22Rv1 (cell line): ENCODE measurements around the gene POLN.

Experiments
- H3K27ac ChIP-seq: fragments of 450-650 bp; 2 replicates; pipeline ENCODE4 v1.5.1; 2017
- ZFX ChIP-seq: fragments of 450-650 bp; IDR thresholded peaks from 2 replicates; pipeline ENCODE4 v1.6.1; 2017; ENCODE audit warnings: antibody characterized with exemption, borderline replicate concordance
- TF ChIP-seq, protein P1 (sequence below): fragments of 450-650 bp; IDR thresholded peaks from 2 replicates; pipeline ENCODE4 v1.5.1; 2017; ENCODE audit warnings: mild to moderate bottlenecking

POLN gene

DNA sequence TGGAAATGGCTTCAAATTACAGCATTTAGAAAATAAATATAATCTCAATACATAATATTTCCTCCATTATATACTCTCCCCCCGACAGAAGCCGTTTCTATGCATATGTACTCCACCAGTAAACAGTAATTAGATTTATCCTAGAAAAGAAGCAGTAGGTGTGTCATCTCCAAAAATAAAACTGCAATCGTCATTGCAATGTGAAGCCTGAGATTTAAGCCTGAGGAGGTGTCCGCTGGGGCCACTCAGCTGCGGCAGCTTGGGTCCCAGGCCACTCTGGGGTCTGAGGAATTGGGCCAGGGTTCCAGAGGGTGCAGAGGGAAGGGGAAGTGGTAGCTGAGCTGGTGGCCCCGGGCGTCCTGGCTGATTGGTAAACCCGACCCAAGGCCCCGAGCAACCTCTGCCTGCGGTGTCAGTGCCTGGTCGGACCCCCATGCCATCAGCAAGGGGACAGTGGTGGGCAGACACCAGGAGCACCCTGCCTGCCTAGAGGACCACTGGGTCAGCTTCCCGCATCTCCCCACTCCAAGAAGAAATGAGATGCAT is 27.8 kb upstream of the POLN start:
- no peak for TF ChIP-seq ZFX
- TF ChIP-seq, protein P1, sequence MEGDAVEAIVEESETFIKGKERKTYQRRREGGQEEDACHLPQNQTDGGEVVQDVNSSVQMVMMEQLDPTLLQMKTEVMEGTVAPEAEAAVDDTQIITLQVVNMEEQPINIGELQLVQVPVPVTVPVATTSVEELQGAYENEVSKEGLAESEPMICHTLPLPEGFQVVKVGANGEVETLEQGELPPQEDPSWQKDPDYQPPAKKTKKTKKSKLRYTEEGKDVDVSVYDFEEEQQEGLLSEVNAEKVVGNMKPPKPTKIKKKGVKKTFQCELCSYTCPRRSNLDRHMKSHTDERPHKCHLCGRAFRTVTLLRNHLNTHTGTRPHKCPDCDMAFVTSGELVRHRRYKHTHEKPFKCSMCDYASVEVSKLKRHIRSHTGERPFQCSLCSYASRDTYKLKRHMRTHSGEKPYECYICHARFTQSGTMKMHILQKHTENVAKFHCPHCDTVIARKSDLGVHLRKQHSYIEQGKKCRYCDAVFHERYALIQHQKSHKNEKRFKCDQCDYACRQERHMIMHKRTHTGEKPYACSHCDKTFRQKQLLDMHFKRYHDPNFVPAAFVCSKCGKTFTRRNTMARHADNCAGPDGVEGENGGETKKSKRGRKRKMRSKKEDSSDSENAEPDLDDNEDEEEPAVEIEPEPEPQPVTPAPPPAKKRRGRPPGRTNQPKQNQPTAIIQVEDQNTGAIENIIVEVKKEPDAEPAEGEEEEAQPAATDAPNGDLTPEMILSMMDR = no peak
- H3K27ac ChIP-seq = no peak overlapping the region

DNA sequence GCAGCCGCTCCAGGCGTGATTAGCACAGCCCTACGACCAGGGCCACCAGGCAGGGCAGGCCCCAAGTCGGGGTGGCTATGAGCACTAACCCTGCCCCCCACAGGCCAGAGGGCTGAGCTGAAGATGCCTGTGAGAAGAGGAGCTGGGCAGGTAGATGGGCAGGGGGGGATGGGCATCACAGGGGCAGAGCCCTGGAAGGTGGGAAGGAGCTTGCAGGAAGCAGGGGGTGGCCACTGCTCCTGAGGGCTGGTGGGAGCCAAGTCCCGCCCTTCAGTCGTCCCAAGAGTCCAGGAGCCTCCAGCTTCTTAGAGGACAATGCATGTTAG is 27.2 kb upstream of the POLN start:
- no peak overlapping the region for H3K27ac ChIP-seq
- TF ChIP-seq, protein P1 = no peak
- no peak for TF ChIP-seq ZFX

DNA sequence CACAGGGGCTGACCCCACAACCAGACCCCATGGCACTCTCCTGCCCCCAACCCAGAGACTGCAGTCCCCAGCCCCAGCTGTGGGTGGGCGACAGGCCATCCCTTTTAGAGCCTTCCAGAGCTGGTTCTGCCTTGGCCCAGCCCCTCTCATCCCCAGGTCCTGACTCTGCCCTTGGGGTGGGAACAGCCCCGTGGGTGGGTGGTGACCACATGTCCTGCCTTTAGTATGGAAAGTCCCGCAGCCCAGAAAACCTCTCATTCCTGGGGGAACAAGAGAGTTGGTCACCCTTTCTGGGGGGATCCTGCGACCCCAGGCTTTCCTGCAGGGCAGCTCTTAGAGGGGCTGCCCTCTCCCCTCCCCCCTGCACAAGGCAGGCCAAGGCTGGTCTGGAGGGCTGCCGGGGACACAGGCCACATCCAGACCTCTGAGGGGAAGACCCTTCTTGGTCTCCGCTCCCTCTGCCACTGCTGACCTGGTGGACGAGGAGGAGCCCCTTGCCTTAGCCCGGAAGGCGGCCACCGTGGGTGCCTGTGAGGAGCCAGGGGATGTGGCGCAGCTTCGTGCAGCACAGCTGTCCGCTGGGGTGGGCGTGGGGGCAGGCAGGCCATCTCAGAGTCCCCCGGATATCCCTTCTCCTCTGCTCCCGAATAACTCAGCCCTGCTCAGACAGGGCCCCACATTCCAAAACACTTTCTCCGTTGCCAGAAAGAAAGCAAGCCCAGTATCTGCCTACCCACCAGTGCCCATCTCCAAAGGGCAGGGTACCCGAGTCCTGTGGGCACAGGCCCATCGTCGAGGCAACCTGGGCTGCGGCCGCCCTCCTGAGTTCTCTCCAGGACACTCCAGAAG is 26.7 kb upstream of the POLN start:
- TF ChIP-seq, protein P1 = no peak
- no peak for TF ChIP-seq ZFX
- H3K27ac ChIP-seq = no peak overlapping the region

DNA sequence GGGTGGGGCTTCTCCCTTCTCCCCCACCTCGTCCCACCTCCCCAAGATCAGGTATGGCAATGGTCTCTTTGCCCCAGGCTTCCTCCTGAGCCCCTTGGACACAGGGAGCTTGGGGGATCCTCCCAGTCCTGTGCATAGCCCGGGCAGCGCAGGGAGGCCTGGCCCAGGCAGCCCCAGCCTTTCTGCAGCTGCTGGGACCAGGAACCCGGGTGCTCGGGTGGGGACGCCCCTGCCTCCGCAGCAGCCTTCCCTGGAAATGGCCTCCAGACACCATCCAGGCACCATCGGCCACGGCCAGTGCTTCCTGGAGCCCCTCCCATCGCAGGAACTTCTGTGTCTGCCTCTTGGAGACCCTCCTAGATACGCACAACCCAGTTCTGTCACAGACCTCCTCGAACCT is 25.9 kb upstream of the POLN start:
- TF ChIP-seq, protein P1 = no peak
- no peak for TF ChIP-seq ZFX
- H3K27ac ChIP-seq = no peak overlapping the region

DNA sequence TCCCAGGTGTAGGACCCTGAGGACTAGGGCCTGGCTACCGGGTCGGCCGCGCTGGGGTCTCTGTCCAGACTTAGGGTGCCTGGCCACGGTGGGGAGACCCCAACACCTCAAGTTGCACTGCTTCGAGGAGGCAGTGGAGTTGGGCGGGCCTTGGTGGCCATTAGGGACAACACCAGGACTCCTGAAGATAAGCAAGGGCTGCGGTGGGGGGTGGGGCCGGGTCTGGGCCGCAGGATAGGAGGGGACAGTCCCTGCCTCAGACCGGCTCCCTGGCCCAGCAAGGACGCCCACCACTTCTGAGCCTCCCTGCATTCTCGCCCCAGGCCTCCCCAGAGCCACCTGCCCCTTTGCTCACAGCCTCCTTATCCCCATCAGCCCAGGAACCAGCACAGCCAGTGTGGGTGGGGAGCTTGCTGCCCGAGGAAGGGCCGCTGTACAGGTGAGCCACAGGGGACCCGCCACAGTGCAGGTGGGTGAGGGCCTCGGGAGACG is 25.4 kb upstream of the POLN start:
- no peak overlapping the region for H3K27ac ChIP-seq
- TF ChIP-seq, protein P1 = no peak
- TF ChIP-seq ZFX = no peak

DNA sequence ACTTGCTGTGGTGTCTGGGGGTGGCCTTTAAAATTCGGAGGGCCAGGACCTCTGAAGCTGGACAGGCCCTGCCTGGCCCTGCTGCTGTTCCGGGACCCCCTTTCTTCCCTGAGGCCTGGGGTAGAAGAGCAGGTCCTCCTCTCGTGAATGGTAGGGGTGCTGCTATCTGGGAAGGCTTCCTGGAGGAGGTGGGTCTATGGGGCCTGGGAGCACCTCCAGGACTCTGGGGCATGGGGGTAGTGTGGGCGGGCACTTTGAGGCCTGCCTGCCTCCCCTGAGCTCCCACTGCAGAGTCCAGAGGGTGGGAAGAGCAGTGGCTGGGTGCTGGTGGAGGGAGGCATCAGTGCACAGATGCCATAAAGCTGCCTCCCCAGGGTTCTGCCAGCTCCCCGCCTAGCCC is 24.9 kb upstream of the POLN start:
- TF ChIP-seq ZFX = no peak
- no peak overlapping the region for H3K27ac ChIP-seq

DNA sequence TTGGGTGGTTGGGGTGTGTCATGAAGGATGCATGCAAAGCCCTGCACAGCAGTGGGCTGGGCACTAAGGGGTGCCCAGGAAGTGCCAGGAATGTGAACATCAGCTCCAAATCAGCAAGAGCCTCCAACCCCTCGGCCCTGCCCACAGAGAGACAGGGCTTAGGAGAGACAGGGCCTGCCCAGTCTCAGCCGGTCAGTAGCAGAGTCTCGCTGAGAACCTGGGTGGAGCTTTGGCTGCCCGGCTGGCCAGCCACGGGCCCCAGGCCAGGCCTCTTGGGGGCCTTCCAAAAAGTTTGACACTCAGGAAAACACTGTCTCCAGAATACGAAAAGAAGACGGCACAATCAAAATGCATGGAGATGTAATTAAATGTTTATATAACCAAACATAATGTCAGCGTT is 24.3 kb upstream of the POLN start:
- TF ChIP-seq ZFX = no peak
- TF ChIP-seq, protein P1 = no peak
- no peak overlapping the region for H3K27ac ChIP-seq
